ENCODE data around the gene QKI. TPM values are rescaled to one million over a fixed set of nuclear protein-coding genes. Genes with fewer than 3 reads are reported as not detected.

Gene QKI
- total RNA-seq, 1 experiment from 2014 or later: 176 TPM

DNA sequence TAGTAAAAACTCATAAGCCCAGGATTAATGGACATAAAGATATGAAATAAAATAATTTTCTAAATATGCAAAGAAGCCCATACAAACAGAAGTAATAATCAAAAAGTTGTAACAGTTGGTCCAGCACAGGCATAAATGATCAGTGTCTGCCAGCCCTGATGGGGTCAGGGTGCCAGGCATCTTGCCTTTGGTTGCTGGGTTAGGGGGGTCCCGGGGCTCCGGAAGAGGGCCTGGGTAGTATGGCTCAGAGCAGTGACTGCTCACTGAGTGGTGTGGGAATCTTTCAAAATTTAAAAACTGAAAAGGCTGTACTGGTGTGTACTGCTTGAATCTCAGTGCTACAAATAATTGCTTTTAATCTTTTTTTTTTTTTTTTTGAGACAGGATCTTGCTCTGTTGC is 7.7 kb upstream of the QKI start:
- Histone ChIP-seq H4K20me1 (ENCODE audit: control insufficient read depth, insufficient read depth, insufficient read length) (no peaks in the 10 kb centered on the region), H2BK5ac (ENCODE audit: insufficient read length, low read length) (no peak overlapping the region), H3K9me3 (ENCODE audit: control insufficient read depth, low read depth, low read length) (no peaks in the 10 kb centered on the region), H3K18ac (ENCODE audit: insufficient read length, low read depth, low read length) (no peak overlapping the region), H2AFZ (ENCODE audit: low read length) (no peak overlapping the region), H3K4ac (ENCODE audit: low read depth, low read length) (no peak overlapping the region), H3K9ac (ENCODE audit: extremely low read depth, insufficient read length, low read length) (no peak overlapping the region), H3K23me2 (ENCODE audit: insufficient read length, low read depth, low read length, poor library complexity, severe bottlenecking) (no peaks in the 10 kb centered on the region), H2BK12ac (ENCODE audit: insufficient read length, low read depth, low read length) (no peak overlapping the region), H2BK15ac (ENCODE audit: low read depth, low read length) (no peak overlapping the region), H3K27me3 (ENCODE audit: insufficient read depth, low read length) (no peaks in the 10 kb centered on the region), H3K56ac (ENCODE audit: insufficient read length, low read depth, low read length) (no peak overlapping the region), H2BK20ac (ENCODE audit: low read depth, low read length, poor library complexity, severe bottlenecking) (no peak overlapping the region), H2AK5ac (ENCODE audit: insufficient read length, low read length) (no peak overlapping the region), H3K4me2 (ENCODE audit: insufficient read depth, insufficient read length, low read length) (no peak overlapping the region), H4K5ac (ENCODE audit: insufficient read length, low read depth, low read length) (no peak overlapping the region), H4K8ac (replicated peaks; ENCODE audit: insufficient read length, low read depth, low read length) (no peak overlapping the region), H4K91ac (ENCODE audit: insufficient read length, low read depth, low read length) (no peak overlapping the region), H3K27ac (ENCODE audit: insufficient read length, low read depth, low read length) (no peak overlapping the region), H3K23ac (ENCODE audit: insufficient read length, low read depth, low read length) (no peak overlapping the region), H3K79me1 (ENCODE audit: insufficient read depth, low read depth, low read length, poor library complexity, severe bottlenecking) (no peaks in the 10 kb centered on the region), H3K14ac (ENCODE audit: insufficient read depth, low read length) (no peak overlapping the region), H3K4me1 (ENCODE audit: insufficient read depth, low read length) (peaks cover 2% of the 10 kb centered on the region; the same call in 1 of the 2 replicates), H3K79me2 (ENCODE audit: insufficient read depth, low read length) (no peaks in the 10 kb centered on the region), H3T11ph (ENCODE audit: low read length) (no peak overlapping the region), H2BK120ac (ENCODE audit: low read depth, low read length, poor library complexity, severe bottlenecking) (no peak overlapping the region)
- Mint-ChIP-seq H3K4me3 (no peak overlapping the region; a peak in 1 of 5 replicates), H3K27me3 (ENCODE audit: low read depth) (no peaks in the 10 kb centered on the region), H3K4me1 (peaks cover 41 to 46% of the 10 kb centered on the region in 2 experiments), H3K36me3 (ENCODE audit: insufficient read depth in 1 of 3, low read depth in 3 of 3) (peaks cover 0 to 5% (median 3%) of the 10 kb centered on the region in 3 experiments; a peak in 4 of 7 replicates), H3K9me3 (no peaks in the 10 kb centered on the region; a peak in 1 of 5 replicates), H3K27ac (no peak overlapping the region)
- no CpG with 5 or more reads among the region's 2 CpGs for WGBS (ENCODE audit: extremely low coverage, insufficient read length, low lambda C conversion rate)
- TF ChIP-seq, protein P1, sequence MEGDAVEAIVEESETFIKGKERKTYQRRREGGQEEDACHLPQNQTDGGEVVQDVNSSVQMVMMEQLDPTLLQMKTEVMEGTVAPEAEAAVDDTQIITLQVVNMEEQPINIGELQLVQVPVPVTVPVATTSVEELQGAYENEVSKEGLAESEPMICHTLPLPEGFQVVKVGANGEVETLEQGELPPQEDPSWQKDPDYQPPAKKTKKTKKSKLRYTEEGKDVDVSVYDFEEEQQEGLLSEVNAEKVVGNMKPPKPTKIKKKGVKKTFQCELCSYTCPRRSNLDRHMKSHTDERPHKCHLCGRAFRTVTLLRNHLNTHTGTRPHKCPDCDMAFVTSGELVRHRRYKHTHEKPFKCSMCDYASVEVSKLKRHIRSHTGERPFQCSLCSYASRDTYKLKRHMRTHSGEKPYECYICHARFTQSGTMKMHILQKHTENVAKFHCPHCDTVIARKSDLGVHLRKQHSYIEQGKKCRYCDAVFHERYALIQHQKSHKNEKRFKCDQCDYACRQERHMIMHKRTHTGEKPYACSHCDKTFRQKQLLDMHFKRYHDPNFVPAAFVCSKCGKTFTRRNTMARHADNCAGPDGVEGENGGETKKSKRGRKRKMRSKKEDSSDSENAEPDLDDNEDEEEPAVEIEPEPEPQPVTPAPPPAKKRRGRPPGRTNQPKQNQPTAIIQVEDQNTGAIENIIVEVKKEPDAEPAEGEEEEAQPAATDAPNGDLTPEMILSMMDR (conservative IDR thresholded peaks at IDR 0.05): no peak
- DNase-seq: no peak
